T follicular helper cell (primary cell): ENCODE results near the gene SNX2.
"Not testable (repeated sequence)": the region's sequence is repeated elsewhere in the genome, so short reads cannot be mapped to it uniquely, and the experiment has no call there.

Experiments used
- DNase-seq: peaks from one replicate; pipeline ENCODE4 v3.0.0-alpha.2; 2020; ENCODE audit warnings: low read depth

SNX2 gene

GRCh38 chr5:122844136-122844909 is 69.4 kb downstream of the SNX2 start:
- DNase-seq: no peak

- no peak for DNase-seq
Measured at GRCh38 chr5:122844910-122845228, 70.0 kb downstream of the SNX2 start.

GRCh38 chr5:122845229-122846050 is 70.6 kb downstream of the SNX2 start, which contains the start of gene SNX24:
SNX24 (plus strand) TSS chr5:122845613; CDS start chr5:122845634, 21 bp downstream.
- DNase-seq: peak; percentile 56

GRCh38 chr5:122846051-122846550 is 71.2 kb downstream of the SNX2 start:
- DNase-seq: no peak

GRCh38 chr5:122847687-122848081 is 72.8 kb downstream of the SNX2 start:
- DNase-seq: no peak

GRCh38 chr5:122849771-122850170 is 74.9 kb downstream of the SNX2 start:
- no peak for DNase-seq

GRCh38 chr5:122857538-122857937 is 82.7 kb downstream of the SNX2 start:
- not testable (repeated sequence) for DNase-seq

- DNase-seq: no peak
Measured at GRCh38 chr5:122858451-122858850, 83.6 kb downstream of the SNX2 start.

- no peak for DNase-seq
Measured at GRCh38 chr5:122863240-122863639, 88.4 kb downstream of the SNX2 start.

GRCh38 chr5:122863721-122864120 is 88.8 kb downstream of the SNX2 start:
- no peak for DNase-seq

GRCh38 chr5:122864400-122864799 is 89.5 kb downstream of the SNX2 start:
- no peak for DNase-seq

GRCh38 chr5:122864842-122865241 is 90.0 kb downstream of the SNX2 start:
- DNase-seq: no peak

- DNase-seq: no peak
Measured at GRCh38 chr5:122870219-122870856, 95.5 kb downstream of the SNX2 start.

- DNase-seq: no peak
Measured at GRCh38 chr5:122871661-122872060, 96.8 kb downstream of the SNX2 start.

- no peak for DNase-seq
Measured at GRCh38 chr5:122874179-122874875, 99.4 kb downstream of the SNX2 start.

GRCh38 chr5:122877518-122877917 is 102.6 kb downstream of the SNX2 start:
- no peak for DNase-seq

- no peak for DNase-seq
Measured at GRCh38 chr5:122879076-122879475, 104.2 kb downstream of the SNX2 start.
